ENCODE data around the gene PKMYT1. TPM values are rescaled to one million over a fixed set of nuclear protein-coding genes. Genes with fewer than 3 reads are reported as not detected.
A peak's percentile ranks its signal among the peaks of the same experiment; 100 is the strongest.

The PKMYT1 gene
- total RNA-seq, 6 experiments from 2014 or later, result 0.68 to 6.5 (median 1.7) TPM

GRCh38 chr16:3004319-3004718 lies 24.1 kb upstream of the PKMYT1 start:
- Histone ChIP-seq H3K4me1 (peaks cover 0 to 35% (median 18%) of the 10 kb centered on the region in 4 donors), H3K4me3 (peak overlapping the region in 1 of 3 donors; percentile 53), H3K27me3 (no peaks in the 10 kb centered on the region), H3K36me3 (no peaks in the 10 kb centered on the region), H3K9me3 (no peaks in the 10 kb centered on the region), H3K27ac (peak overlapping the region in 1 of 3 donors; percentile 83)
- TF ChIP-seq POLR2A (IDR thresholded peaks at IDR 0.05), result no peak
- TF ChIP-seq CTCF (IDR thresholded peaks at IDR 0.05), result no peak
- no peak for ATAC-seq
- WGBS (ENCODE audit: insufficient coverage, low coverage, low lambda C conversion rate, missing lambda C conversion rate), result no CpG with 5 or more reads among the region's 67 CpGs
- DNase-seq, result no peak
- intact Hi-C loops (cut with DNase I), result no loop called here

- no peaks in the 10 kb centered on the region for H3K27me3 ChIP-seq
- H3K4me1 ChIP-seq, result peaks cover 0 to 35% (median 18%) of the 10 kb centered on the region in 4 donors
- DNase-seq (peak; percentile 98 to 99 (median 99)), ATAC-seq (peak; percentile 82 to 92 (median 88))
- TF ChIP-seq POLR2A (IDR thresholded peaks at IDR 0.05) (peak; percentile 81), CTCF (IDR thresholded peaks at IDR 0.05) (peak; percentile 46 to 78 (median 58))
- peak overlapping the region in 1 of 3 donors; percentile 83 for H3K27ac ChIP-seq
- 21% methylated on average over 15 of the region's 58 CpGs for WGBS (ENCODE audit: insufficient coverage, low coverage, low lambda C conversion rate, missing lambda C conversion rate)
- no peaks in the 10 kb centered on the region for H3K36me3 ChIP-seq
- intact Hi-C loops (cut with DNase I), result loop anchor here in 1 of 2 donors (2.0 kb wide), 1 partner anchor 25 kb away; no protein-coding TSS in a partner anchor
- H3K4me3 ChIP-seq, result peak overlapping the region in 1 of 3 donors; percentile 53
- H3K9me3 ChIP-seq, result no peaks in the 10 kb centered on the region
Measured at GRCh38 chr16:3003582-3004270, 23.5 kb upstream of the PKMYT1 start.

GRCh38 chr16:3001316-3001715 lies 21.1 kb upstream of the PKMYT1 start:
- intact Hi-C loops (cut with DNase I), result no loop called here

GRCh38 chr16:3000540-3000939 lies 20.3 kb upstream of the PKMYT1 start:
- Histone ChIP-seq H3K36me3 (no peaks in the 10 kb centered on the region), H3K27me3 (no peaks in the 10 kb centered on the region), H3K4me1 (peaks cover 0 to 6% (median under 1%) of the 10 kb centered on the region in 4 donors), H3K4me3 (no peak overlapping the region), H3K27ac (no peak overlapping the region), H3K9me3 (no peaks in the 10 kb centered on the region)
- TF ChIP-seq POLR2A (IDR thresholded peaks at IDR 0.05), result no peak
- no peak for ATAC-seq
- intact Hi-C loops (cut with DNase I), result no loop called here
- no peak for DNase-seq
- WGBS (ENCODE audit: insufficient coverage, low coverage, low lambda C conversion rate, missing lambda C conversion rate), result 72% methylated on average over 4 of the region's 4 CpGs

More at GRCh38 chr16:3001316-3001715, 21.1 kb upstream of the PKMYT1 start:
- Histone ChIP-seq H3K9me3 (no peaks in the 10 kb centered on the region), H3K27me3 (no peaks in the 10 kb centered on the region), H3K4me3 (no peak overlapping the region), H3K36me3 (no peaks in the 10 kb centered on the region), H3K27ac (no peak overlapping the region), H3K4me1 (peaks cover 0 to 14% (median 6%) of the 10 kb centered on the region in 4 donors)
- DNase-seq (no peak), ATAC-seq (no peak)
- TF ChIP-seq POLR2A (IDR thresholded peaks at IDR 0.05), result no peak
- TF ChIP-seq CTCF (IDR thresholded peaks at IDR 0.05), result no peak
- WGBS (ENCODE audit: insufficient coverage, low coverage, low lambda C conversion rate, missing lambda C conversion rate), result 94% methylated on average over 3 of the region's 12 CpGs

GRCh38 chr16:2999929-3000328 lies 19.7 kb upstream of the PKMYT1 start:
- no peaks in the 10 kb centered on the region for H3K36me3 ChIP-seq
- H3K27me3 ChIP-seq, result no peaks in the 10 kb centered on the region
- ATAC-seq (no peak), DNase-seq (no peak)
- 82% methylated on average over 5 of the region's 6 CpGs for WGBS (ENCODE audit: insufficient coverage, low coverage, low lambda C conversion rate, missing lambda C conversion rate)
- no peaks in the 10 kb centered on the region for H3K4me1 ChIP-seq
- TF ChIP-seq CTCF (IDR thresholded peaks at IDR 0.05) (no peak), POLR2A (IDR thresholded peaks at IDR 0.05) (no peak)
- H3K9me3 ChIP-seq, result no peaks in the 10 kb centered on the region
- H3K27ac ChIP-seq, result no peak overlapping the region
- intact Hi-C loops (cut with DNase I), result no loop called here
- no peak overlapping the region for H3K4me3 ChIP-seq

All from right lobe of liver (tissue), 6 donors.